ENCODE results near the gene CORIN.

CORIN gene

DNA sequence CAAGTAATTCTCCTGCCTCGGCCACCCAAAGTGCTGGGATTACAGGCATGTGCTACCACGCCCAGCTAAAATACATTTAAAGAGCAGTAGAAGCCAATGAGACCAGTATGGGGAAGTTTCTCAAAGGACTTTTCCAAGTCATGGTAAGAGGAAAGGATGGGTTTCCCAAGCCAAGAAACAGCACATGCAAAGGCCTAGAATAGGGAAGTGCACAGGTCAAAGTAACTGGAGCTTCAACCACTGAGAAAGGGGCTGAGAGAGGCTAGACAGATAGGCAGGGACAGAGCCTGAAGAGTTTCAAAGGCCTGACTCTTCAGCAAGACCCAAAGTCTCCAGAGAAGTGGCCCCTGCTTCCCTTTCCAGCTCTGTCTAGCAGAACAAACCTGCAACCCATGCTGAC is 162.1 kb downstream of the CORIN start:
- no peak for DNase-seq

DNA sequence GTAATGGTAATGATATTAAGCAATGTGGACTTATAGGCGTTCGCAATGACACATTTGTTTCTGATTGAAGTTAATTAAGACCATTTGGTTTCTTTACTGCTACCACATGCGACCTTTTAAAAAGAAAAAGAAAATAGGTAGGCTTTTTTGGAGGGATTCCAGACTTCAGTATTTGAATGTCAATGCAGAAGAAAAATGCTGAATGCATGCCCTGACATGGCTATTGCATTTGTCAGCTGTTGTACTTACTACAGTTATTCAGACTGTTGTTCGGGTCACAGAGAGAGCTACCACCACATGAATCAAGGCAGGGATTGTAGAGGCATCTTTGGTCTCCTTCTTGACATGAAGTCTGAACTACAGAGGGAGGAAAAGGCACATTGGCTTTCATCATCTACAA is 163.7 kb downstream of the CORIN start:
- DNase-seq, result no peak

DNA sequence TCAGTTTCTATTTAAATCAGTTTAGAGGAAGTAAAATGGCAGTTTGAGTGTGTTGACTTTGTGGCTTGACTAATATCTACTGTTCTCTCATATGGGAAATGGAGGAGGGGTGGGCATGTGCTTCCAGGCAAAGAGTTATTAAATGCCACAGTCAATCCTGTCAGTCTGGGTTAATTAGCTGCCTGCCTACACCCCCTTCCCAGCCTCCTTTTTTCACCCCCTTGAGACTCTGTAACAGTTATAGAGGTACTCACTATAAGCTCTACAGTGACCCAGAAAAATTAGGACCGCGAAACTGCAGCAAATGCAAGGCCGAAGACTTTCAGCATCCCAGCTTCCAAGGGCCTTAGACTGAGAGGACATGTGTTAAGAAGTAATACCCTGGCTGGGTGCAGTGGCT is 165.2 kb downstream of the CORIN start:
- DNase-seq, result no peak

DNA sequence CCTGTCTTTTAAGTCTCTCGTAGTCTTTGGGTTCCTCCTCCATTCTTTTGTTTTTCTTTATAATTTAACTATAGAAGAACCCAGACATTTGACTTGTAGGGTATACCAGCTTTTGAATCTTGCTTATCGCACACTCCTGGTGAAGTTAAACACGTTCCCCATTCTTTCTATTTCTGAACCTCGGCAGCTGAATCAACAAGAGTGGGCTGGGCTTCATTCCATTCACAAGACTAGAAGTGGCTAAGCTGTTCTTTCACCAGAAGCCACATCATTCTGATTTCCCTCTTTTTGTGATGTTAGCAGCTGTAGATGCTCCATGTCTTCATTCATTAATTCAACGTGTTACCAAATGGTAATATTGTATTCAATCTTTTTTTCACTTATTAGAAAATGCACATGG is 167.9 kb downstream of the CORIN start:
- no peak for DNase-seq

GRCh38 chr4:47668810-47669408 is 169.0 kb downstream of the CORIN start:
- DNase-seq, result peak; percentile 26

DNA sequence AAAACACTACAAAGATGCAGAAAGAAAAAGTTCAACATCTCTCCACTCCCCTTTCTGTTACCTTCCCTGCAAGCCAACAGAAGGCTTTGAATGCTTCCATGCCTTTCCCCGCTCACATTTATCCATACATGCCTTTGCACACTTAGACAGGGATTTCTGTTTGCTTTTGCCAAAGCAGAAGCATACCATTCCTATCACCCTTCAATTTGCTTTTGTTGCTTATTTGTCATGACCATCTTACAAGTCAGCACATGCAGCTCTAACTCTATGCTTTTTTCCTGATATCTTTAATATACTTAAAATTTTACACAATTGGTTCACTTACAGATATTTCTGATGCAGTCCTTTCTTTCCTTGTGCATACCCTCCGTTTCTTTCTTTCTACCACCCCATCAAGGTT is 169.6 kb downstream of the CORIN start:
- no peak for DNase-seq

- no peak for DNase-seq
Measured at GRCh38 chr4:47667552-47667951, 170.3 kb downstream of the CORIN start.

GRCh38 chr4:47664051-47664826 is 173.6 kb downstream of the CORIN start:
- DNase-seq, result no peak

GRCh38 chr4:47662975-47663374 is 174.9 kb downstream of the CORIN start:
- peak; percentile 11 for DNase-seq

GRCh38 chr4:47661741-47662140 is 176.1 kb downstream of the CORIN start:
- DNase-seq, result no peak

DNA sequence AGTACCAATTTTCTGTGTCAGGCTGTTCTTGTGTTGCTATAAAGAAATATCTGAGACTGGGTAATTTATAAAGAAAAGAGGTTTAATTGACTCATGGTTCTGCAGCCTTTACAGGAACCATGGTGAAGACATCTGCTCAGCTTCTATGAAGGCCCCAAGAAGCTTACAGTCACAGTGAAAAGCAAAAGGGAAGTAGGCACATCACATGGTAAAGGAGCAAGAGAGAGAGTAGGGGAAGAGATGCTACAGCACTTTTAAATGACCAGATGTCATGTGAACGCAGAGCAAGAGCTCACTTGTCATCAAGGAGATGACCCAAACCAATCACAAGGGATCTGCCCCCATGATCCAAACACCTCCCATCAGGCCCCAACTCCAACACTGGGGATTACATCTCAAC is 178.5 kb downstream of the CORIN start:
- no peak for DNase-seq

DNA sequence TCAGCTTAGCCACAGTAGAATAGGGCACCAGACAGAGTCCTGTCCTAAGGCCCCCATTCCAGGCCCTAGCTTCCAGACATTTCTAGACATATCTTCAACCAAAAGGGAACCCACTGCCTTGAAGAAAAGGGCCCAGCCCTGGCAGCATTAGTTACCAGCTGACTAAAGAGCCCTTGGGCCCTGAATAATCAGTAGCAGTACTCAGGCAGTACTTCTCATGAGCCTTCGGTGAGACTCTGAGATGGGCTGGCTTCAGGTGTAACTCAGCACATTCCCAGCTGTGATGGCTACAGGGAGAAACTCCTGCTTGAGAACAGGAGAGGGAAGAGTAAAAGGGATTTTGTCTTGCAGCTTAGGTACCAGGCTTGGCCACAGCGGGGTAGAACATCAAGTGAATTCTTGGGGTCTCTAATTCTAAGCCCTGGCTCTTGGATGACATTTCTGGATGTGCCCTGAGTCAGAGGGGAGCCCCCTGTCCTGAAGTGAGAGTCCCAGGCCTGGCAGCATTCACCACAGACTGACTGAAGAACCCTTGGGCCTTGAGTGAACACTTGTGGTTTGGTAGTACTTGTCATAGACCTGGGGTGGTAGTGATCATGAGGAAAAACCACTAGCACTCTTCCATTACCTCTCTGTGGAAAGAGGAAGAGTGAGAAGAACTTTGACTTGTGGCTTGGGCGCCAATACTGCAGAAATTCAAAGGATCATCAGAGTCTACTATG is 182.7 kb downstream of the CORIN start:
- DNase-seq, result no peak

DNA sequence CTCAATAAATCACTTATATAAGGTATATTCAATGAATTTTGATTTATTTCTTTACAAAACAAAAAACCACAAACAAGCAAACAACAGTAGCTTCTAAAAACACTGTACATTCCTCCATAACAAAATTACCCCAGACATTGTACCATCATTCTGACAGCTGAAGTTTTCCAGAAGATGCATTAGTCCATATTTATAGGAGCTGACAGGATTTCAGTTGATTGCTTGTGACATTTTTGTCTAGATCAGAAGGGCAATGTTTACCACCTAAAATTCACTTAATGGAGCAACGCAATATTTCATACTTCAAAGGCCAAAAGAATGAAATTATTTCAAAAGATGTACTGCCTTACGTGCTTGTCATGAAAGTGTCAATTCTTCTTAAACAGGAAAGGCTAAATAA is 185.8 kb downstream of the CORIN start:
- DNase-seq, result no peak

- no peak for DNase-seq
Measured at GRCh38 chr4:47651231-47651630, 186.6 kb downstream of the CORIN start.

DNA sequence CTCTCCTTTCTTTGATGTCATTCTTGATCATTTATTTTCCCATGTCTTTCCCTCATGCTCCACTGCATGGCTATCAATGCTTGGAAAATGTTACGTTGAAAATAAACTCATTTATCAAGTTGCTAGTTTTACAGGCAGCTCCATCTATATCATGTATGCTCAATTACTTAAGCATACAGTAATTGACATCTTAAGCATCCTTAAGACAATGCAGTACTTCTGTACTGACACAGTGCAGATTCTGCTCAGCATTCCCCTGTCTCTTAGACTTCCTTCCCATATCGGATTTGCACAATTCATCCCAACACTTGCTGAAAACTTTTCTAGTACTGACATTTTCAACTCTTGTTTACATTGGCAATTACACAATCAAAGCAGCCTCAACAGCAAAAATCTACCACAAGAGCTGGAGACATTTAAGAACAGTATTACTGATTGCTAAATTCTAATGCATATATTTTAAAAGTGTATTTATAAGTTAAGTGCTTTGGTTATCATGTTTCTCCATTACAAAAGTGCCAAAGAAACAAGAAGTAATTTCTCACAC is 187.2 kb downstream of the CORIN start:
- DNase-seq, result no peak

DNA sequence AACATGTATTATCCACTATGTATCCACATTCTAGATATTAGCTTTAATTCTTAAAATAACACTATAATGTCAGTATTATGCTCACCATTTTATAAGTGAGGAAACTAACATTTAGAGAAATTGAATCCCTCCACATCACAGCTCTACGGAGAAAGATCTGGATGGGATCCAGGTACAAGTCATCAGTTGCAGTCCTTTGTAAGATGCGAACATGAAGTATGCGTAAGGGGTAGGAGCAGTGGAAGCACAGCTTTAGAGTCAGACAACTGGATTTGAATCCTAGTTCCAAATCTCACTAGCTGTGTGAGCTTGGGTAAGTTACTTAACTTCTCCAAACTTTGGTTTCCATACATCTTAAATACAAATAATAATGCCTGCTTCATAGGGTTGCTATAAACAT is 190.3 kb downstream of the CORIN start:
- no peak for DNase-seq

DNA sequence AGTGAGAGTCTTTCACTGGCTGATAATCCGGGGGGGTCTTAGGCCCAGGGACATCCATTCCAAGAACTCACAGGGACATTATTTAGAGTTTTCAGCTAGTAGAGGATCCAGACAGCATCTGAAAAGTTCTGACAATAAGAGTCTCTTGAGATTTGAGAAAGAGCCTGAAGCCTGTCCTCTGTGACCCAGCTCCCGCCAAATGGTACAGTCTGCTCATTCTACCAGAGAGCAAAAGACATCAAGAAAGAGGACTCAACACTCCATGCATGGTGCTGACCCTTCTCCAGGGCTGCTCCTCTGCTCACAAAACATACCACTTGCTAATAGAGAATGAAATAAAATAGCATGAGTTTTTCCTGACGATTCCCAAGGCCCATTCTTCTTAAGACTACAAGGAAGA is 190.8 kb downstream of the CORIN start:
- no peak for DNase-seq

DNA sequence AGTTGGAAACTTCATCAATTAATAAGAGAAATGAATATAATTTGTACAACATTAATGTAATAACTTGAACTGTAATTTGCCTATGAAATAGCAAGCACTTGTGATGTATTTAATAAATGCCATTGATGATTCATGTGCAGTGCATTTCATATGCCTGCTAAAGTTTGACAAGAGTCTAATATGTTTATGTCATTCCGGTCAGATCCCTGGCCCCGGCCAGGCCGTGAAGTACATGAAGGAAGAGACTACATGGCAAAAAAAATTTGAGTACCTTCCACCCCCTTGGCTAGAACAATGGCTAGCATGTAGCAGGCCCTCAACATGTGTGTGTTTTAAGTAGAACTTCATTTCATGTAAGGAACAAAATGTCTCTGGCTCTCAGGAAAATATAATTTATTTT is 191.5 kb downstream of the CORIN start:
- no peak for DNase-seq

DNA sequence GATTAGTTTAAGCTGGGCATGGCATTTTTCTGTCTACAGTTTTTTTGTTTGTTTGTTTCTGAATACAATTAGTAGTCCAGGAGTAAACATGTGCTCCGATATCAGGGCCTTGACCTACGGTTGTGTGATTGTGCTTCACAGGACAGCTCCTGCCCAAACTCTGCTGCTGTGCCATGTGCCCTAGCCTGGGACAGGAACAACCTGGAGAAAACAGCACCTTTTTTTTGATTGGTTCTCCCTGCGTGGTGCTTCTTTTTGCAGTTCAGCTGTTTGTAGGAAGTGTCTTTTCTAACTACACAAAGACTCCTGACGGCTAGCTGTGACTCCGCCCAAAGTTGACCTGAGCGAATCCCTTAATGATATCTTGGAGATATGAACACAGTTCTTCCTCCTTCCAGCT is 194.0 kb downstream of the CORIN start:
- DNase-seq, result no peak

- no peak for DNase-seq
Measured at GRCh38 chr4:47642985-47643760, 194.7 kb downstream of the CORIN start.

DNA sequence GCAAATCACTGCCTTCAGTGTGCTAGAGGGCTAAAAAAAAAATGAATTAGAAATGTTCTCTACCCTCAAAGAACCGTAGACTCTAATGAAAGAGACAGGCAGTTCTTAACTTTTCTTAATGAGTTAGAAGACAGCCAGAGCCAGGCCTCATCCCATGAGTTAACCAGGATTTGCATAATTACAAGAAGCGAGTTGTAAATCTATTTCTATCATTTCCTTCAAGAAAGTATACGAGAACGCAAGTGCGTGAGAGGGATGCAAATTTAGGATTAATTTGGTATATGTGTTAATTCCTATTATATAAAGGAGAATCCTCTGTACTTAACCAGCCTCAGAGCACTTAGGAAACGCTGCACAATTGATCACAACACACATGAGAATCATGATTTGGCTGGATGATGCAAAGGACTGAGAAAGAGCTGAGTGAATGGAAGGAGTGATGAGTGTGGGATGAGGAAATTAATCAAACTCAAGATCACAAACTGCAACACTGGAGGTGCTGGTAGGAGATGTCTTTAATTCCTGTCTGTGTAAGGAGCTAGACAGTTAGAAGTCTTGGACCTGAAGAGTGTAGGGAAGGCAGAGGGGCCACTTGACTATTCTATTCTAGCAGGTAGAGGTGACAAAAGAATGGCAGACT is 195.6 kb downstream of the CORIN start:
- no peak for DNase-seq

- peak; percentile 47 for DNase-seq
Measured at GRCh38 chr4:47641755-47642154, 196.1 kb downstream of the CORIN start.

- DNase-seq, result peak; percentile 61
Measured at GRCh38 chr4:47640911-47641310, 197.0 kb downstream of the CORIN start.

All from HCEC 1CT (cell line).